Measurements from ENCODE around the gene NELL1. TPM values are rescaled to one million over a fixed set of nuclear protein-coding genes. Genes with fewer than 3 reads are reported as not detected.

Gene NELL1
- total RNA-seq, 2 donors from 2014 or later: 0.09 to 0.11 TPM

- H3K27me3 Mint-ChIP-seq (ENCODE audit: insufficient read depth): peaks cover 19% of the 10 kb centered on the region
- Histone ChIP-seq H3K9ac (ENCODE audit: extremely low read depth, low read length, poor library complexity, severe bottlenecking) (no peak overlapping the region), H3K4me1 (ENCODE audit: control insufficient read depth, insufficient read depth, low read length) (no peaks in the 10 kb centered on the region), H3K36me3 (ENCODE audit: control insufficient read depth, insufficient read depth, low read length) (no peaks in the 10 kb centered on the region), H3K4me3 (ENCODE audit: low read length) (no peak overlapping the region), H3K27ac (ENCODE audit: low read depth, low read length) (no peak overlapping the region), H3K9me3 (ENCODE audit: control insufficient read depth, low read length) (no peaks in the 10 kb centered on the region), H3K27me3 (ENCODE audit: control insufficient read depth, insufficient read depth, low read length, poor library complexity, severe bottlenecking) (peaks cover 39% of the 10 kb centered on the region)
- no peak for TF ChIP-seq CTCF (conservative IDR thresholded peaks at IDR 0.05)
- no peaks in the 10 kb centered on the region for H3K9me3 Mint-ChIP-seq
- 81 to 84% methylated on average over 3 to 7 of the region's 7 CpGs for WGBS, 2 experiments (ENCODE audit: insufficient coverage in 1 of 2, insufficient read length in 1 of 2)
- no peak for DNase-seq
- no peak overlapping the region for H3K4me3 Mint-ChIP-seq
- no peak overlapping the region for H3K27ac Mint-ChIP-seq
- H3K36me3 Mint-ChIP-seq (ENCODE audit: low read depth): no peaks in the 10 kb centered on the region
- H3K4me1 Mint-ChIP-seq: no peaks in the 10 kb centered on the region
These were observed 268.4 kb downstream of the NELL1 start for GRCh38 chr11:20937826-20938225.

GRCh38 chr11:20949585-20949984, 280.2 kb downstream of the NELL1 start:
- H3K27me3 ChIP-seq (ENCODE audit: control insufficient read depth, insufficient read depth, low read length, poor library complexity, severe bottlenecking): no peaks in the 10 kb centered on the region
- H3K9ac ChIP-seq (ENCODE audit: extremely low read depth, low read length, poor library complexity, severe bottlenecking): no peak overlapping the region
- no peak overlapping the region for H3K4me3 ChIP-seq (ENCODE audit: low read length)
- 71 to 89% methylated on average over 1 to 2 of the region's 2 CpGs for WGBS, 2 experiments (ENCODE audit: insufficient coverage in 1 of 2, insufficient read length in 1 of 2)
- Mint-ChIP-seq H3K9me3 (no peaks in the 10 kb centered on the region), H3K4me1 (peaks cover 14% of the 10 kb centered on the region), H3K27me3 (ENCODE audit: insufficient read depth) (no peaks in the 10 kb centered on the region), H3K36me3 (ENCODE audit: low read depth) (no peaks in the 10 kb centered on the region), H3K4me3 (no peak overlapping the region), H3K27ac (no peak overlapping the region)
- no peaks in the 10 kb centered on the region for H3K4me1 ChIP-seq (ENCODE audit: control insufficient read depth, insufficient read depth, low read length)
- no peak for DNase-seq
- H3K9me3 ChIP-seq (ENCODE audit: control insufficient read depth, low read length): no peaks in the 10 kb centered on the region
- no peak overlapping the region for H3K27ac ChIP-seq (ENCODE audit: low read depth, low read length)
- H3K36me3 ChIP-seq (ENCODE audit: control insufficient read depth, insufficient read depth, low read length): no peaks in the 10 kb centered on the region
- TF ChIP-seq CTCF (conservative IDR thresholded peaks at IDR 0.05): no peak

- H3K27me3 Mint-ChIP-seq (ENCODE audit: insufficient read depth): peaks cover 17% of the 10 kb centered on the region
- no peak for TF ChIP-seq CTCF (conservative IDR thresholded peaks at IDR 0.05)
- H3K4me1 ChIP-seq (ENCODE audit: control insufficient read depth, insufficient read depth, low read length): no peaks in the 10 kb centered on the region
- no peak overlapping the region for H3K27ac ChIP-seq (ENCODE audit: low read depth, low read length)
- no peak overlapping the region for H3K4me3 ChIP-seq (ENCODE audit: low read length)
- no peaks in the 10 kb centered on the region for H3K36me3 Mint-ChIP-seq (ENCODE audit: low read depth)
- H3K9ac ChIP-seq (ENCODE audit: extremely low read depth, low read length, poor library complexity, severe bottlenecking): no peak overlapping the region
- 97% methylated on average over 1 of the region's 1 CpG; no CpG with 5 or more reads in 1 of the 2 experiments for WGBS, 2 experiments (ENCODE audit: insufficient coverage in 1 of 2, insufficient read length in 1 of 2)
- no peaks in the 10 kb centered on the region for H3K36me3 ChIP-seq (ENCODE audit: control insufficient read depth, insufficient read depth, low read length)
- no peaks in the 10 kb centered on the region for H3K9me3 ChIP-seq (ENCODE audit: control insufficient read depth, low read length)
- no peak for DNase-seq
- no peak overlapping the region for H3K27ac Mint-ChIP-seq
- peaks cover 21% of the 10 kb centered on the region for H3K27me3 ChIP-seq (ENCODE audit: control insufficient read depth, insufficient read depth, low read length, poor library complexity, severe bottlenecking)
- peaks cover 10% of the 10 kb centered on the region for H3K4me1 Mint-ChIP-seq
- H3K4me3 Mint-ChIP-seq: no peak overlapping the region
- H3K9me3 Mint-ChIP-seq: no peaks in the 10 kb centered on the region
These were observed 293.2 kb downstream of the NELL1 start for GRCh38 chr11:20962581-20962980.
